Sigmoid colon (tissue), 4 donors: ENCODE measurements around the gene ARRDC5.

ENCODE experiments used
- CTCF ChIP-seq, 4 experiments: fragments of 450-650 bp in 3 of 4; fragments of 200-600 bp in 1 of 4; IDR thresholded peaks; one replicate each; pipeline ENCODE4 v1.5.1; 2016 to 2019; ENCODE audit warnings: antibody characterized with exemption in 4 of 4, mild to moderate bottlenecking in 3 of 4, moderate library complexity in 2 of 4
- EP300 ChIP-seq, 4 donors: sonication (generic); formaldehyde crosslinking; IDR thresholded peaks; one replicate each; pipeline ENCODE4 v1.6.1; 2017; ENCODE audit warnings: antibody characterized with exemption in 4 of 4
- POLR2AphosphoS5 ChIP-seq, 4 donors: sonication (generic); formaldehyde crosslinking; IDR thresholded peaks; one replicate each; pipeline ENCODE4 v1.6.1; 2017; ENCODE audit warnings: antibody characterized with exemption in 4 of 4

- TF ChIP-seq EP300 (IDR thresholded peaks at IDR 0.05) (no peak), CTCF (IDR thresholded peaks at IDR 0.05) (no peak), POLR2AphosphoS5 (IDR thresholded peaks at IDR 0.05) (no peak)
These were observed 49.0 kb upstream of the ARRDC5 start for GRCh38 chr19:4951656-4952055.
